Astrocyte (in vitro differentiated cells and primary cell): Measurements from ENCODE around the gene RB1. TPM values are rescaled to one million over a fixed set of nuclear protein-coding genes. Genes with fewer than 3 reads are reported as not detected.

ENCODE experiments used
- DNase-seq: peaks from one replicate; pipeline ENCODE4 v3.0.0-alpha.2; 2010; ENCODE audit warnings: low read depth
- FAIRE-seq: peaks from 2 replicates; lab custom pipeline; 2011; peaks lifted over from hg19 to GRCh38; lab: Jason Lieb, UNC
- H2AFZ ChIP-seq: 2 replicates; pipeline ENCODE4 v1.6.0; 2012; ENCODE audit warnings: low read depth, low read length, inconsistent platforms
- H3K27ac ChIP-seq: 2 replicates; pipeline ENCODE4 v1.5.1; 2011; ENCODE audit warnings: low read depth, low read length, inconsistent platforms
- H3K27me3 ChIP-seq: 2 replicates; pipeline ENCODE4 v1.6.0; 2011; ENCODE audit warnings: low read length, inconsistent platforms; ENCODE audit not compliant: insufficient read depth
- H3K36me3 ChIP-seq: 2 replicates; pipeline ENCODE4 v1.5.1; 2011; ENCODE audit warnings: low read length, inconsistent platforms; ENCODE audit not compliant: insufficient read depth
- H3K4me1 ChIP-seq: 2 replicates; pipeline ENCODE4 v1.5.1; 2011; ENCODE audit warnings: low read length, inconsistent platforms; ENCODE audit not compliant: insufficient read depth
- H3K4me2 ChIP-seq: 2 replicates; pipeline ENCODE4 v1.6.0; 2012; ENCODE audit warnings: low read length, inconsistent platforms
- H3K4me3 ChIP-seq: 2 replicates; pipeline ENCODE4 v1.5.1; 2011; ENCODE audit warnings: low read depth, mild to moderate bottlenecking, low read length, inconsistent platforms; ENCODE audit not compliant: insufficient read depth
- H3K79me2 ChIP-seq: 2 replicates; pipeline ENCODE4 v1.6.0; 2012; ENCODE audit warnings: mild to moderate bottlenecking, low read length, inconsistent platforms; ENCODE audit not compliant: insufficient read depth
- H3K9ac ChIP-seq: 2 replicates; pipeline ENCODE4 v1.6.0; 2012; ENCODE audit warnings: mild to moderate bottlenecking, low read length, inconsistent platforms
- H3K9me3 ChIP-seq: 2 replicates; pipeline ENCODE4 v1.5.1; 2012; ENCODE audit warnings: low read depth, mild to moderate bottlenecking, low read length, inconsistent platforms; ENCODE audit not compliant: insufficient read depth
- H4K20me1 ChIP-seq: 2 replicates; pipeline ENCODE4 v1.6.0; 2012; ENCODE audit warnings: low read length, inconsistent platforms; ENCODE audit not compliant: insufficient read depth
- H3K27ac Mint-ChIP-seq: one replicate; pipeline ENCODE4 v1.8.0; 2021; ENCODE audit warnings: mild to moderate bottlenecking, mixed read lengths; ENCODE audit not compliant: unreplicated experiment
- H3K27me3 Mint-ChIP-seq: one replicate; pipeline ENCODE4 v1.8.0; 2021; ENCODE audit warnings: low read depth, mixed read lengths; ENCODE audit not compliant: unreplicated experiment
- H3K36me3 Mint-ChIP-seq: one replicate; pipeline ENCODE4 v1.8.0; 2021; ENCODE audit warnings: low read depth, mixed read lengths; ENCODE audit not compliant: unreplicated experiment
- H3K4me1 Mint-ChIP-seq: one replicate; pipeline ENCODE4 v1.8.0; 2021; ENCODE audit warnings: low read depth, mixed read lengths; ENCODE audit not compliant: unreplicated experiment
- H3K4me3 Mint-ChIP-seq: one replicate; pipeline ENCODE4 v1.8.0; 2021; ENCODE audit warnings: mild to moderate bottlenecking, moderate library complexity, mixed read lengths; ENCODE audit not compliant: unreplicated experiment
- H3K9me3 Mint-ChIP-seq: one replicate; pipeline ENCODE4 v1.8.0; 2021; ENCODE audit warnings: mild to moderate bottlenecking, mixed read lengths; ENCODE audit not compliant: unreplicated experiment
- EZH2 ChIP-seq: IDR thresholded peaks from 2 replicates; pipeline ENCODE4 v1.6.1; 2012; ENCODE audit warnings: mild to moderate bottlenecking, low read length, inconsistent platforms; ENCODE audit not compliant: insufficient read depth
- total RNA-seq: library from RNA; stranded (reverse); gene quantifications from 2 replicates; pipeline ENCODE4 v1.2.1, GENCODE V29; 2021
- TF ChIP-seq, protein P1 (sequence below): IDR thresholded peaks from 2 replicates; pipeline ENCODE4 v1.5.1; 2011; ENCODE audit warnings: low read depth, mild to moderate bottlenecking, inconsistent platforms, low read length, moderate library complexity; ENCODE audit not compliant: insufficient read depth

Gene RB1
- total RNA-seq, 1 donor from 2014 or later, result 32.7 TPM

DNA sequence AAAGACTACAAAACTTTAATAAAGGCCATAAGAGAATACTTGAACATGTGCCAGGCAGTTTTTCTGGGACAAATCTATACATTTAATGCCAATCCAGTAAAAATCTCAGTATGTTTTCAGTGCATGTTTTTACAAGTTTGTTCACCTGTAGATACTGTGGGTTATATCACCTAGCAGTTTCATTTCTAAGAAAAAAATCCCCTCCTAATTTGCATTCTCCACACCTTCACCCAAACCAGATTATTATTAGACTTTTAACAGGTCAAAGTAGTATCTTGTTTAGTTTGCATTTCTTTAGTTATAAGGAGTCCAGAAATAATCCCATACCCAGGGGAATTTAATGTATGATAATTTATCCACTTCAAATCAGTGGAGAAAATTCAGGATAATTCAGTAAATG lies 126.3 kb downstream of the RB1 start:
- Histone ChIP-seq H3K9me3 (no peaks in the 10 kb centered on the region), H4K20me1 (no peaks in the 10 kb centered on the region), H3K9ac (no peak overlapping the region), H2AFZ (no peak overlapping the region), H3K79me2 (no peaks in the 10 kb centered on the region), H3K27me3 (no peaks in the 10 kb centered on the region), H3K4me2 (no peak overlapping the region), H3K36me3 (no peaks in the 10 kb centered on the region), H3K4me3 (no peak overlapping the region), H3K27ac (no peak overlapping the region), H3K4me1 (peaks cover 10% of the 10 kb centered on the region)
- no peak for TF ChIP-seq EZH2
- TF ChIP-seq, protein P1, sequence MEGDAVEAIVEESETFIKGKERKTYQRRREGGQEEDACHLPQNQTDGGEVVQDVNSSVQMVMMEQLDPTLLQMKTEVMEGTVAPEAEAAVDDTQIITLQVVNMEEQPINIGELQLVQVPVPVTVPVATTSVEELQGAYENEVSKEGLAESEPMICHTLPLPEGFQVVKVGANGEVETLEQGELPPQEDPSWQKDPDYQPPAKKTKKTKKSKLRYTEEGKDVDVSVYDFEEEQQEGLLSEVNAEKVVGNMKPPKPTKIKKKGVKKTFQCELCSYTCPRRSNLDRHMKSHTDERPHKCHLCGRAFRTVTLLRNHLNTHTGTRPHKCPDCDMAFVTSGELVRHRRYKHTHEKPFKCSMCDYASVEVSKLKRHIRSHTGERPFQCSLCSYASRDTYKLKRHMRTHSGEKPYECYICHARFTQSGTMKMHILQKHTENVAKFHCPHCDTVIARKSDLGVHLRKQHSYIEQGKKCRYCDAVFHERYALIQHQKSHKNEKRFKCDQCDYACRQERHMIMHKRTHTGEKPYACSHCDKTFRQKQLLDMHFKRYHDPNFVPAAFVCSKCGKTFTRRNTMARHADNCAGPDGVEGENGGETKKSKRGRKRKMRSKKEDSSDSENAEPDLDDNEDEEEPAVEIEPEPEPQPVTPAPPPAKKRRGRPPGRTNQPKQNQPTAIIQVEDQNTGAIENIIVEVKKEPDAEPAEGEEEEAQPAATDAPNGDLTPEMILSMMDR, result no peak
- H3K9me3 Mint-ChIP-seq, result peaks cover 2% of the 10 kb centered on the region
- no peak for DNase-seq
- no peaks in the 10 kb centered on the region for H3K27me3 Mint-ChIP-seq
- H3K4me1 Mint-ChIP-seq, result peaks cover 14% of the 10 kb centered on the region
- H3K4me3 Mint-ChIP-seq, result no peak overlapping the region
- no peak overlapping the region for H3K27ac Mint-ChIP-seq
- no peaks in the 10 kb centered on the region for H3K36me3 Mint-ChIP-seq
- FAIRE-seq, result no peak

DNA sequence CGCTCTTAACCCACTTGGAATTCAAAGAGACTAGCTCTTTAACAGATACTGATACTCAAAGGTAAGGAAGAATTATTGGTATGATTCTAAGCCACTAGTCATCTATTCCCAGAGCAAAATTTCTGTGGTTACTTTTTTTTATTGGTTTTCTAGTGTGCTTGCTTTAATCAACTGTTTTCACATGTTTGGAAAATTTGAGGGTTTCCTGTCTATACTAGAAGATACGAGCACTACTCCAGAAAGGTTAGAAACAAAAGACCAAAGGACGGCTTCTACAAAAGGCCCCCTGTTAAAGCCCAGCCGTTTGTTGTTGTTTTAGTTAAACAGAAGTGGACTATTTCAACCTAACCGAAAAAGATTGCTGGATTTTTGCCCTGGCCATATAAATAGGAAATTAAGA lies 127.9 kb downstream of the RB1 start:
- Mint-ChIP-seq H3K27ac (peak overlapping the region; percentile 75), H3K36me3 (no peaks in the 10 kb centered on the region), H3K4me3 (no peak overlapping the region), H3K4me1 (peaks cover 14% of the 10 kb centered on the region), H3K9me3 (peaks cover 2% of the 10 kb centered on the region), H3K27me3 (no peaks in the 10 kb centered on the region)
- H4K20me1 ChIP-seq, result no peaks in the 10 kb centered on the region
- no peak for TF ChIP-seq EZH2
- TF ChIP-seq, protein P1, result no peak
- H3K4me1 ChIP-seq, result peaks cover 10% of the 10 kb centered on the region
- no peak for FAIRE-seq
- no peaks in the 10 kb centered on the region for H3K9me3 ChIP-seq
- H3K79me2 ChIP-seq, result no peaks in the 10 kb centered on the region
- peak; percentile 74 for DNase-seq
- no peak overlapping the region for H2AFZ ChIP-seq
- peak overlapping the region; percentile 48 for H3K4me2 ChIP-seq
- no peaks in the 10 kb centered on the region for H3K27me3 ChIP-seq
- H3K9ac ChIP-seq, result no peak overlapping the region
- no peaks in the 10 kb centered on the region for H3K36me3 ChIP-seq
- no peak overlapping the region for H3K4me3 ChIP-seq
- peak overlapping the region; percentile 37 for H3K27ac ChIP-seq

DNA sequence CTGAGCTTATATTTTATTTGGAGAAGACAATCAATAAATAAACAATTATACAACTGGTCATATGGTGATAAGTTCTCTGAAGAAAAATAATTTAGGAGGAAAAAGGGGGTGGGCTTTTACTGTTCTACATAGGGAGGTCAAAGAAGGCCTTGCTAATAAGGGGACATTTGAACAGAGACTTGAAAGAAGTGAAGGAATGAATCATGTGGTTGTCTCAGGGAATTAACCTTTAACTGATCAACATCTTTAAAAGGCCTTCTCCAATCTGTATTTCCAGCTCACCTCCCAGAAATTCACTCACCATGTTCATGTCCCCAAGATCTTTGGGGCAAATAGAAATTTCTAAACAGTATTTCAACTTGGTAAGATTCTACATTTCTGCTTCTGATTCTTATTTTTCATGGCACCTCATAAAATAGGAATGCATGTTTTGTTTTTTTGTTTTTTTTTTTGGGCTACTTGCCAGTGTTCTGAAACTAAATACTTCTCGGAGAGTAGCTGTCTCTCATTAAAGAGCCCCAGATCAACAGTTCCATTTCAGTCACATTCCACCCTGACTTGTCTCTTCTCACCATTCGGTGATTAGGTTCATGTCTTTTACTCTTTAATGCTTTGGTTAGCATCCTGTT lies 128.6 kb downstream of the RB1 start:
- H3K9me3 ChIP-seq, result no peaks in the 10 kb centered on the region
- H2AFZ ChIP-seq, result no peak overlapping the region
- H3K27ac ChIP-seq, result peak overlapping the region; percentile 37
- H3K27me3 ChIP-seq, result no peaks in the 10 kb centered on the region
- peaks cover 10% of the 10 kb centered on the region for H3K4me1 ChIP-seq
- no peaks in the 10 kb centered on the region for H3K36me3 ChIP-seq
- H3K27ac Mint-ChIP-seq, result peak overlapping the region; percentile 75
- FAIRE-seq (no peak), DNase-seq (peak; percentile 39)
- TF ChIP-seq, protein P1, result no peak
- no peak for TF ChIP-seq EZH2
- no peaks in the 10 kb centered on the region for H4K20me1 ChIP-seq
- H3K4me3 Mint-ChIP-seq, result no peak overlapping the region
- H3K4me1 Mint-ChIP-seq, result peaks cover 14% of the 10 kb centered on the region
- H3K9ac ChIP-seq, result no peak overlapping the region
- H3K4me2 ChIP-seq, result peak overlapping the region; percentile 48
- no peaks in the 10 kb centered on the region for H3K9me3 Mint-ChIP-seq
- H3K4me3 ChIP-seq, result no peak overlapping the region
- no peaks in the 10 kb centered on the region for H3K79me2 ChIP-seq
- H3K36me3 Mint-ChIP-seq, result no peaks in the 10 kb centered on the region
- H3K27me3 Mint-ChIP-seq, result no peaks in the 10 kb centered on the region
